Epithelial cell of esophagus (primary cell): Measurements from ENCODE around the gene LRP8.

ENCODE experiments used
- DNase-seq: peaks from one replicate; pipeline ENCODE4 v3.0.0; 2010; ENCODE audit warnings: low read depth
- H3K4me3 ChIP-seq: 2 replicates; pipeline ENCODE4 v1.5.1; 2011; ENCODE audit warnings: mild to moderate bottlenecking, low read length, control low read depth
- CTCF ChIP-seq: IDR thresholded peaks from 2 replicates; pipeline ENCODE4 v1.5.1; 2011; ENCODE audit warnings: low read depth, mild to moderate bottlenecking, low read length, control low read depth, inconsistent platforms; ENCODE audit not compliant: insufficient read depth; ENCODE audit errors: missing control alignments

The LRP8 gene

GRCh38 chr1:53371851-53372250 is 44.0 kb upstream of the LRP8 start:
- TF ChIP-seq CTCF: no peak
- H3K4me3 ChIP-seq: no peak overlapping the region
- DNase-seq: no peak

- no peak for TF ChIP-seq CTCF
- no peak for DNase-seq
- no peak overlapping the region for H3K4me3 ChIP-seq
These were observed 43.3 kb upstream of the LRP8 start for GRCh38 chr1:53371121-53371666.

GRCh38 chr1:53370369-53370961 is 42.6 kb upstream of the LRP8 start:
- DNase-seq: no peak
- no peak overlapping the region for H3K4me3 ChIP-seq
- no peak for TF ChIP-seq CTCF

- TF ChIP-seq CTCF: no peak
- no peak overlapping the region for H3K4me3 ChIP-seq
- DNase-seq: no peak
These were observed 41.9 kb upstream of the LRP8 start for GRCh38 chr1:53369761-53370160.

GRCh38 chr1:53369034-53369750 is 41.3 kb upstream of the LRP8 start:
- no peak overlapping the region for H3K4me3 ChIP-seq
- no peak for TF ChIP-seq CTCF
- no peak for DNase-seq

GRCh38 chr1:53368314-53369033 is 40.6 kb upstream of the LRP8 start:
- no peak for TF ChIP-seq CTCF
- DNase-seq: no peak
- no peak overlapping the region for H3K4me3 ChIP-seq
